Hepatocyte (in vitro differentiated cells): ENCODE measurements around the gene KLF5. TPM values are rescaled to one million over a fixed set of nuclear protein-coding genes. Genes with fewer than 3 reads are reported as not detected.
A peak's percentile ranks its signal among the peaks of the same experiment; 100 is the strongest.

ENCODE experiments used
- DNase-seq: peaks from one replicate; pipeline ENCODE4 v3.0.0-alpha.2; 2016; ENCODE audit warnings: low spot score
- H2AFZ ChIP-seq: fragments of 200-600 bp; sonication (generic); 2 replicates; pipeline ENCODE4 v1.6.0; 2016; ENCODE audit warnings: antibody characterized with exemption, mild to moderate bottlenecking
- H3K27ac ChIP-seq: fragments of 200-600 bp; sonication (generic); 2 replicates; pipeline ENCODE4 v1.5.1; 2016; ENCODE audit warnings: mild to moderate bottlenecking
- H3K27me3 ChIP-seq: fragments of 200-600 bp; sonication (generic); 2 replicates; pipeline ENCODE4 v1.6.1; 2016
- H3K36me3 ChIP-seq: fragments of 200-600 bp; sonication (generic); replicated peaks from 2 replicates; pipeline ENCODE4 v1.5.1; 2016; ENCODE audit warnings: low read depth; ENCODE audit not compliant: insufficient read depth
- H3K4me1 ChIP-seq: fragments of 200-600 bp; sonication (generic); 2 replicates; pipeline ENCODE4 v1.5.1; 2016; ENCODE audit warnings: mild to moderate bottlenecking, moderate library complexity; ENCODE audit not compliant: insufficient read depth
- H3K4me2 ChIP-seq: fragments of 200-600 bp; sonication (generic); 2 replicates; pipeline ENCODE4 v1.6.0; 2016
- H3K4me3 ChIP-seq: fragments of 200-600 bp; sonication (generic); 2 replicates; pipeline ENCODE4 v1.5.1; 2016; ENCODE audit warnings: mild to moderate bottlenecking
- H3K79me2 ChIP-seq: fragments of 200-600 bp; sonication (generic); 2 replicates; pipeline ENCODE4 v1.6.0; 2017; ENCODE audit warnings: mild to moderate bottlenecking
- H3K9me2 ChIP-seq: fragments of 200-600 bp; sonication (generic); replicated peaks from 2 replicates; pipeline ENCODE4 v1.6.0; 2017; ENCODE audit warnings: mild to moderate bottlenecking; ENCODE audit not compliant: insufficient read depth
- H3K9me3 ChIP-seq: fragments of 200-600 bp; sonication (generic); 2 replicates; pipeline ENCODE4 v1.5.1; 2016; ENCODE audit warnings: low read depth, mild to moderate bottlenecking
- H4K20me1 ChIP-seq: fragments of 200-600 bp; sonication (generic); 2 replicates; pipeline ENCODE4 v1.6.0; 2016; ENCODE audit warnings: mild to moderate bottlenecking; ENCODE audit not compliant: insufficient read depth, poor library complexity, severe bottlenecking
- CTCF ChIP-seq: fragments of 200-600 bp; sonication (generic); IDR thresholded peaks from 2 replicates; pipeline ENCODE4 v1.5.1; 2016; ENCODE audit warnings: antibody characterized with exemption, mild to moderate bottlenecking; ENCODE audit not compliant: poor library complexity
- EZH2 ChIP-seq: fragments of 200-600 bp; sonication (generic); IDR thresholded peaks from 2 replicates; pipeline ENCODE4 v1.6.1; 2016; ENCODE audit warnings: antibody characterized with exemption, mild to moderate bottlenecking, borderline replicate concordance
- EZH2phosphoT487 ChIP-seq: fragments of 200-600 bp; sonication (generic); IDR thresholded peaks from one replicate; pipeline ENCODE4 v1.6.1; 2018; ENCODE audit warnings: antibody characterized with exemption, mild to moderate bottlenecking, low read depth, moderate library complexity; ENCODE audit not compliant: unreplicated experiment, severe bottlenecking
- WGBS: methylation state at CpG from one replicate; pipeline ENCODE4 v1.1.6; 2016; ENCODE audit warnings: low lambda C conversion rate; ENCODE audit errors: missing lambda C conversion rate; 5-methylcytosine and 5-hydroxymethylcytosine counted together
- polyA plus RNA-seq: library from polyadenylated mRNA; unstranded; fragments of >200 nt; fragmentation: Nextera tagmentation; extraction: Ambion mirVana; gene quantifications from 2 replicates; pipeline ENCODE4 v1.2.1, GENCODE V29; 2016
- total RNA-seq: library from RNA; depleted of rRNA; stranded (reverse); fragments of >200 nt; gene quantifications from 2 replicates; pipeline ENCODE4 v1.2.3, GENCODE V29; 2014

The KLF5 gene
- total and polyA plus RNA-seq, 2 experiments from 2014 or later, result 92.6 to 99.9 TPM

GRCh38 chr13:73057284-73058063 lies 1.3 kb upstream of the KLF5 start:
- H2AFZ ChIP-seq, result peak overlapping the region; percentile 4
- no peaks in the 10 kb centered on the region for H3K9me3 ChIP-seq
- peaks cover 35% of the 10 kb centered on the region for H3K79me2 ChIP-seq
- H3K27ac ChIP-seq, result peak overlapping the region; percentile 81
- no peak for DNase-seq
- WGBS, result 49% methylated on average over 4 of the region's 4 CpGs
- peaks cover 12% of the 10 kb centered on the region for H3K4me1 ChIP-seq
- peak overlapping the region; percentile 31 for H3K4me3 ChIP-seq
- no peaks in the 10 kb centered on the region for H3K27me3 ChIP-seq
- TF ChIP-seq EZH2, result no peak
- no peak for TF ChIP-seq EZH2phosphoT487
- no peak for TF ChIP-seq CTCF
- H3K4me2 ChIP-seq, result peak overlapping the region; percentile 80
- no peaks in the 10 kb centered on the region for H4K20me1 ChIP-seq
- H3K36me3 ChIP-seq, result no peaks in the 10 kb centered on the region
- H3K9me2 ChIP-seq, result no peaks in the 10 kb centered on the region

- Histone ChIP-seq H3K9me3 (no peaks in the 10 kb centered on the region), H4K20me1 (peaks cover 3% of the 10 kb centered on the region), H3K4me3 (peak overlapping the region; percentile 31), H3K36me3 (no peaks in the 10 kb centered on the region), H3K27me3 (no peaks in the 10 kb centered on the region), H2AFZ (peak overlapping the region; percentile 4), H3K9me2 (no peaks in the 10 kb centered on the region), H3K79me2 (peaks cover 40% of the 10 kb centered on the region), H3K4me1 (peaks cover 12% of the 10 kb centered on the region), H3K4me2 (peak overlapping the region; percentile 80), H3K27ac (peak overlapping the region; percentile 81)
- no peak for DNase-seq
- no peak for TF ChIP-seq CTCF
- no peak for TF ChIP-seq EZH2phosphoT487
- no peak for TF ChIP-seq EZH2
- 19% methylated on average over 6 of the region's 6 CpGs for WGBS
These were observed 816 bp upstream of the KLF5 start for GRCh38 chr13:73058064-73058313.

- Histone ChIP-seq H3K27ac (peak overlapping the region; percentile 81), H4K20me1 (peaks cover 6% of the 10 kb centered on the region), H3K4me2 (peak overlapping the region; percentile 80), H3K36me3 (no peaks in the 10 kb centered on the region), H3K9me2 (no peaks in the 10 kb centered on the region), H3K27me3 (no peaks in the 10 kb centered on the region), H2AFZ (peak overlapping the region; percentile 4), H3K79me2 (peaks cover 44% of the 10 kb centered on the region), H3K4me1 (peaks cover 12% of the 10 kb centered on the region), H3K9me3 (no peaks in the 10 kb centered on the region), H3K4me3 (peak overlapping the region; percentile 31)
- TF ChIP-seq EZH2phosphoT487 (no peak), EZH2 (no peak), CTCF (no peak)
- WGBS, result 3% methylated on average over 7 of the region's 8 CpGs
- DNase-seq, result no peak
These were observed 421 bp upstream of the KLF5 start for GRCh38 chr13:73058432-73058735.
